Measurements from ENCODE around the gene BABAM2.
"Not testable (repeated sequence)": the region's sequence is repeated elsewhere in the genome, so short reads cannot be mapped to it uniquely, and the experiment has no call there.

Gene BABAM2

GRCh38 chr2:27977731-27978312 lies 87.3 kb downstream of the BABAM2 start:
- Histone ChIP-seq H3K9me3 (ENCODE audit: severe bottlenecking) (no peaks in the 10 kb centered on the region), H3K27ac (no peak overlapping the region), H3K36me3 (no peaks in the 10 kb centered on the region), H3K27me3 (ENCODE audit: insufficient read depth, low read depth, severe bottlenecking) (no peaks in the 10 kb centered on the region), H3K4me3 (ENCODE audit: low read depth, low read length) (no peak overlapping the region)
- TF ChIP-seq, protein P1, sequence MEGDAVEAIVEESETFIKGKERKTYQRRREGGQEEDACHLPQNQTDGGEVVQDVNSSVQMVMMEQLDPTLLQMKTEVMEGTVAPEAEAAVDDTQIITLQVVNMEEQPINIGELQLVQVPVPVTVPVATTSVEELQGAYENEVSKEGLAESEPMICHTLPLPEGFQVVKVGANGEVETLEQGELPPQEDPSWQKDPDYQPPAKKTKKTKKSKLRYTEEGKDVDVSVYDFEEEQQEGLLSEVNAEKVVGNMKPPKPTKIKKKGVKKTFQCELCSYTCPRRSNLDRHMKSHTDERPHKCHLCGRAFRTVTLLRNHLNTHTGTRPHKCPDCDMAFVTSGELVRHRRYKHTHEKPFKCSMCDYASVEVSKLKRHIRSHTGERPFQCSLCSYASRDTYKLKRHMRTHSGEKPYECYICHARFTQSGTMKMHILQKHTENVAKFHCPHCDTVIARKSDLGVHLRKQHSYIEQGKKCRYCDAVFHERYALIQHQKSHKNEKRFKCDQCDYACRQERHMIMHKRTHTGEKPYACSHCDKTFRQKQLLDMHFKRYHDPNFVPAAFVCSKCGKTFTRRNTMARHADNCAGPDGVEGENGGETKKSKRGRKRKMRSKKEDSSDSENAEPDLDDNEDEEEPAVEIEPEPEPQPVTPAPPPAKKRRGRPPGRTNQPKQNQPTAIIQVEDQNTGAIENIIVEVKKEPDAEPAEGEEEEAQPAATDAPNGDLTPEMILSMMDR (IDR thresholded peaks at IDR 0.05; ENCODE audit: low read depth, low read length), result no peak
- DNase-seq, result no peak

GRCh38 chr2:27978761-27979160 lies 88.2 kb downstream of the BABAM2 start:
- not testable (repeated sequence) for H3K9me3 ChIP-seq (ENCODE audit: severe bottlenecking); H3K36me3 ChIP-seq; DNase-seq; H3K27me3 ChIP-seq (ENCODE audit: insufficient read depth, low read depth, severe bottlenecking); H3K4me3 ChIP-seq (ENCODE audit: low read depth, low read length); H3K27ac ChIP-seq

- Histone ChIP-seq H3K27me3 (ENCODE audit: insufficient read depth, low read depth, severe bottlenecking) (no peaks in the 10 kb centered on the region), H3K27ac (no peak overlapping the region), H3K9me3 (ENCODE audit: severe bottlenecking) (no peaks in the 10 kb centered on the region), H3K4me3 (ENCODE audit: low read depth, low read length) (no peak overlapping the region), H3K36me3 (no peaks in the 10 kb centered on the region)
- TF ChIP-seq, protein P1 (IDR thresholded peaks at IDR 0.05; ENCODE audit: low read depth, low read length), result no peak
- no peak for DNase-seq
These were observed 89.7 kb downstream of the BABAM2 start for GRCh38 chr2:27980242-27980641.

- DNase-seq, result no peak
- H3K9me3 ChIP-seq (ENCODE audit: severe bottlenecking), result no peaks in the 10 kb centered on the region
- H3K27ac ChIP-seq, result no peak overlapping the region
- H3K36me3 ChIP-seq, result no peaks in the 10 kb centered on the region
- TF ChIP-seq, protein P1 (IDR thresholded peaks at IDR 0.05; ENCODE audit: low read depth, low read length), result no peak
- H3K27me3 ChIP-seq (ENCODE audit: insufficient read depth, low read depth, severe bottlenecking), result no peaks in the 10 kb centered on the region
- no peak overlapping the region for H3K4me3 ChIP-seq (ENCODE audit: low read depth, low read length)
These were observed 93.6 kb downstream of the BABAM2 start for GRCh38 chr2:27984153-27984552.

DNA sequence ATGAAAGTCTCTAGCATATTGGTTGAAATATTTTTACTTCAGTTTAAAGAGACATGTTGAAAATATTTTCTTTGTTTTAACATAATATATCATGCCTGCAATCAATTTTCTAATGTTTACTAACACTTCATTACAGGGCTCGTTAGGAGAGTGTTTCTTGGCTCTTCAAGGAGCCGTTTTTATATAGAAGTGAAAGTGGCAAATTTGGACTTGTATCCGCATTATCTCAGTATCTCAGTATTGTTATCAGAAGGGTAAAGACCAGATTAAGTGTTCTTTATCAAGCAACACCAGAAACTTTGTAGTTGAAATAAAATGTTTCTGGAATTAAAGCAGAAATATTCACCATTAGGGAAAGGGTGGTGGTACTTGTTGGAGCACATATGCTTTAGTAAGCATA lies 97.8 kb downstream of the BABAM2 start:
- Histone ChIP-seq H3K4me3 (ENCODE audit: low read depth, low read length) (no peak overlapping the region), H3K36me3 (no peaks in the 10 kb centered on the region), H3K27ac (no peak overlapping the region), H3K9me3 (ENCODE audit: severe bottlenecking) (no peaks in the 10 kb centered on the region), H3K27me3 (ENCODE audit: insufficient read depth, low read depth, severe bottlenecking) (no peaks in the 10 kb centered on the region)
- TF ChIP-seq, protein P1 (IDR thresholded peaks at IDR 0.05; ENCODE audit: low read depth, low read length), result no peak
- no peak for DNase-seq

GRCh38 chr2:27988718-27989117 lies 98.2 kb downstream of the BABAM2 start:
- no peaks in the 10 kb centered on the region for H3K27me3 ChIP-seq (ENCODE audit: insufficient read depth, low read depth, severe bottlenecking)
- H3K36me3 ChIP-seq, result no peaks in the 10 kb centered on the region
- H3K27ac ChIP-seq, result no peak overlapping the region
- no peaks in the 10 kb centered on the region for H3K9me3 ChIP-seq (ENCODE audit: severe bottlenecking)
- H3K4me3 ChIP-seq (ENCODE audit: low read depth, low read length), result no peak overlapping the region
- TF ChIP-seq, protein P1 (IDR thresholded peaks at IDR 0.05; ENCODE audit: low read depth, low read length), result no peak
- no peak for DNase-seq

All from WERI-Rb-1 (cell line).